Duodenal mucosa (tissue), 2 donors: ENCODE results near the gene ACY1.

Experiments
- H3K27ac ChIP-seq: one replicate; pipeline ENCODE4 v1.7.0; 2013; ENCODE audit warnings: low read depth, low read length
- H3K27me3 ChIP-seq, 2 donors: one replicate each; pipeline ENCODE4 v1.7.0; 2013; ENCODE audit warnings: low read length in 2 of 2, control low read depth in 1 of 2; ENCODE audit not compliant: insufficient read depth in 2 of 2, control insufficient read depth in 1 of 2
- H3K36me3 ChIP-seq, 2 donors: one replicate each; pipeline ENCODE4 v1.7.0; 2013; ENCODE audit warnings: low read length in 2 of 2, control low read depth in 1 of 2; ENCODE audit not compliant: insufficient read depth in 2 of 2, control insufficient read depth in 1 of 2
- H3K4me1 ChIP-seq, 2 donors: one replicate each; pipeline ENCODE4 v1.7.0; 2013; ENCODE audit warnings: low read length in 2 of 2, control low read depth in 1 of 2; ENCODE audit not compliant: insufficient read depth in 2 of 2, control insufficient read depth in 1 of 2
- H3K4me3 ChIP-seq, 2 donors: one replicate each; pipeline ENCODE4 v1.7.0; 2013; ENCODE audit warnings: low read length in 2 of 2, low read depth in 1 of 2
- H3K9ac ChIP-seq, 2 donors: one replicate each; pipeline ENCODE4 v1.7.0; 2013; ENCODE audit warnings: low read length in 2 of 2, low read depth in 1 of 2
- H3K9me3 ChIP-seq, 2 donors: one replicate each; pipeline ENCODE4 v1.7.0; 2013; ENCODE audit warnings: low read length in 2 of 2, control low read depth in 1 of 2; ENCODE audit not compliant: control insufficient read depth in 1 of 2

The ACY1 gene

DNA sequence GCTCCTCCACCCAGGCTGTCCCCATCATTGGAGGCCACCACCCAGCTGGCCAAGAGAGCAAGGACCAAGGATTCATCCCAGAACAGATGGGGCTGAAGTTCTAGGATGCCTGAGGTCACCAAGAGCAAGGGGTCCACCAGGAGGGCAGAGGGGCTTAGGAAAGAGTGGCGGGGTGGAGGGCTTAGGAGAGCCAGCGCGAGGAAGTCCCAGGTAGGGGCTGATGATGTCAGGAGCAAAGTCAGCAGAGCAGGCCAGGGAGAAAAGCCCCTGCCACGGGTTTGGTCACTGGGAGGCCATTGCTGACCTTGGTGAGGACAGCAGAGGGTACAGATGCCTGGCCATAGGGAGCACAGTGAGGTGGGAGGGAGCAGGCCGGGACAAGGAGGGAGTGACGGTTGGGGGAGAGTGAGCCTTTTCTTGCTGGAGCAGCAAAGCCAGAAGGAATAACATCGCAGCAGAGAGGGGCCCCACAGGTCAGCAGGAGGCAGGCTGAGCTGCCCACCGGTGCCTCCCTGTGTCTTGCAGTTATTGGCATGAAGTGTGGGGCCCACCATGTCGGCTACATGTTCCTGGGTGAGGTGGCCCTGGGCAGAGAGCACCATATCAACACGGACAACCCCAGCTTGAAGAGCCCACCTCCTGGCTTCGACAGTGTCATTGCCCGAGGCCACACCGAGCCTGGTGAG, 36.0 kb upstream of the ACY1 start:
- no peak overlapping the region for H3K9ac ChIP-seq
- H3K27ac ChIP-seq = no peak overlapping the region
- peaks cover 5 to 35% of the 10 kb centered on the region in 2 donors for H3K36me3 ChIP-seq
- H3K9me3 ChIP-seq = no peaks in the 10 kb centered on the region
- peaks cover 12% of the 10 kb centered on the region in 2 donors for H3K4me1 ChIP-seq
- H3K4me3 ChIP-seq = no peak overlapping the region
- H3K27me3 ChIP-seq = no peaks in the 10 kb centered on the region

DNA sequence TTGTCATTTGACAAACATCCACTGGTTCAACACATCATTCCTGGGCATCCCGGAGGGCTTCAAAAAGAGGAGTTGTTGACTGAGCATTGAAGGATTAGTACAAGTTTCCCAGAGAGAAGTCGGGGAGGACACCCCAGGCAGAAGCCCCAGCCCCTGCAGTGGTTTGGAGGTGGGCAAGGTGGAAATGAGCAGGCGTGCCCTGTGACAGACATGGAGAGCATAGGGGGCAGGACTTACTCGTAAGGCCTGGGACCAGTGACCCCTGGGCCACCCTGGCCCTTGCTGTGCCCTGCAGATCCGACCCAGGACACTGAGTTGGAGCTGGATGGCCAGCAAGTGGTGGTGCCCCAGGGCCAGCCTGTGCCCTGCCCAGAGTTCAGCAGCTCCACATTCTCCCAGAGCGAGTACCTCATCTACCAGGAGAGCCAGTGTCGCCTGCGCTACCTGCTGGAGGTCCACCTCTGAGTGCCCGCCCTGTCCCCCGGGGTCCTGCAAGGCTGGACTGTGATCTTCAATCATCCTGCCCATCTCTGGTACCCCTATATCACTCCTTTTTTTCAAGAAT, 35.2 kb upstream of the ACY1 start:
- H3K27me3 ChIP-seq = no peaks in the 10 kb centered on the region
- no peaks in the 10 kb centered on the region for H3K9me3 ChIP-seq
- H3K4me1 ChIP-seq = peaks cover 4 to 5% of the 10 kb centered on the region in 2 donors
- no peak overlapping the region for H3K27ac ChIP-seq
- H3K9ac ChIP-seq = no peak overlapping the region
- peaks cover 5 to 35% of the 10 kb centered on the region in 2 donors for H3K36me3 ChIP-seq
- H3K4me3 ChIP-seq = no peak overlapping the region

DNA sequence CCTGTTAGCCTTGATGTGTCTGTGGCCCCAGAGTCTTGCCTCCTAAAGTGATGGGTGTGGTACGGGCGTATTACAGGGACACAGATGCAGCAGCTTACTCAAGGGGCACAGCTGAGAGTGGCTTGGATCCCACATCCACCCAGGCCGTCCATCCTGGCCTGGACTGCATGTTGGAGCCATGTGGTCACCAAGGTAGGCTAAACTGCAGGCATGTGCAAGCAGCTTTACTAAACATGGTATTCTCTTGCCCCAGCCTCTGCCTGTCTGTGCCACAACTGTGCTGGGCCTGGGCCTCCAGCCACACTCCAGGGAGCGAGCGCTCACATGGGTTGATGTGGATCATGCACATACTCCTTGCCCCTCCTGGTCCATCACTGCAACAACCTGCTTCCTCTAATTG, 34.2 kb upstream of the ACY1 start:
- peaks cover 0 to 4% of the 10 kb centered on the region in 2 donors for H3K27me3 ChIP-seq
- H3K36me3 ChIP-seq = peaks cover 5 to 35% of the 10 kb centered on the region in 2 donors
- H3K9ac ChIP-seq = no peak overlapping the region
- H3K4me1 ChIP-seq = no peaks in the 10 kb centered on the region
- no peak overlapping the region for H3K4me3 ChIP-seq
- no peaks in the 10 kb centered on the region for H3K9me3 ChIP-seq
- H3K27ac ChIP-seq = no peak overlapping the region

DNA sequence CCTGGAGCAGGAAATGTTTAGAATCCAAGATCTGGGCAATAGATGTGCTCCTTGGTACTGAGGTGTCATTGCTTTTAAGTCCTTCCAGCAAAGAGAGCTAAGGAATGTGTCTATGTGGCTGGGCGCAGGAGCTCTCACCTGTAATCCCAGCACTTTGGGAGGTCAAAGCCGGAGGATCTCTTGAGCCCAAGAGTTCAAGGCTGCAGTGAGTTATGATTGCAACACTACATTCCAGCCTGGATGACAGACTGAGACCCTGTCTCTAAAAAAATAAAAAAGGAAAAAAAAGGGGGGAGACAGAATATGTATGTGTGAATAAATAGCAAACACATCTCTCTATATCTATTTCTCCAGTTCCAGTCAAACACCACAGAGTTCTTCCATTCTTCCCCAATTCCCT, 32.4 kb upstream of the ACY1 start:
- Histone ChIP-seq H3K27ac (no peak overlapping the region), H3K9ac (no peak overlapping the region), H3K9me3 (no peaks in the 10 kb centered on the region), H3K27me3 (peaks cover 5 to 12% of the 10 kb centered on the region in 2 donors), H3K4me3 (no peak overlapping the region), H3K36me3 (peaks cover 2 to 24% of the 10 kb centered on the region in 2 donors), H3K4me1 (no peaks in the 10 kb centered on the region)

DNA sequence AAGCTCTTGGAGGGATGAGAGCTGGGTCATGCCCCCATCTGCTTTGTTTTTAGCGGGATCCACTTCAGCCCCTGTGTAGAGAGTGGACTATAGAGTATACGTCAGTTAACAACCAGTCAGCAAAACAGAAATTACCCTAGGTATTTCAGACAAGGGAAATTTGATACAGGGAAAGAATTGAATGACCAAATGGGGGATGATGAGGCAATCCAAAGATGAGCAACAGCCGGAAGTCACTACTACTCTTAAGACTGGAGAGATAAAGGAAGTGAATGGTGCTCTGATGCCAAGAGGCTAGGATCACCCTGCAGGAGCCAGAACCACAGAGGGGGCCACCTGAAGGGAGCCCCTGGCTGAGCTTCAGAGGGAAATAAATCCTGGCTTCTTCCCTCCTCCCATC, 29.9 kb upstream of the ACY1 start:
- Histone ChIP-seq H3K9ac (no peak overlapping the region), H3K4me3 (no peak overlapping the region), H3K4me1 (peaks cover 5 to 7% of the 10 kb centered on the region in 2 donors), H3K27me3 (peaks cover 5 to 12% of the 10 kb centered on the region in 2 donors), H3K27ac (no peak overlapping the region), H3K9me3 (no peaks in the 10 kb centered on the region), H3K36me3 (peaks cover 0 to 13% of the 10 kb centered on the region in 2 donors)

DNA sequence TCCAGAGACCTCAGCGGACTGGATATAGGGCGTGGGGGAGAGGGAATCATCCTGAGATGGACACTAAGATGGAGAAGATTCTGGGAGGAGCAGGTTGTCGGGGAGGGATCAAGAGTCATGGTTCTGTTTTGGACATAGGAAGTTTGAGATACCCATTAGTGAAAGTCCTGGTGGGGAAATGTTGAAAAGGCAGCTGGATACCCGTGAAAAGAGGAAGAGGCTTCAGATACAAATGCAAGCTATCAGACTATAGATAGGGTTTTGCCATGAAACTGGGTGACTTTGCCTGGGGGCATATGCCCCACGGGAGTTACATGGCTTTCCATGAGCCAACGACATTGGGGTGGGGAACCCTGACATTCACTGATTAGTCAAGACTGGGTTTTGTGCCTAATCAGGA, 29.2 kb upstream of the ACY1 start:
- peaks cover 5 to 12% of the 10 kb centered on the region in 2 donors for H3K27me3 ChIP-seq
- H3K27ac ChIP-seq = no peak overlapping the region
- no peak overlapping the region for H3K9ac ChIP-seq
- no peaks in the 10 kb centered on the region for H3K9me3 ChIP-seq
- peaks cover 5 to 7% of the 10 kb centered on the region in 2 donors for H3K4me1 ChIP-seq
- peaks cover 0 to 10% of the 10 kb centered on the region in 2 donors for H3K36me3 ChIP-seq
- no peak overlapping the region for H3K4me3 ChIP-seq

DNA sequence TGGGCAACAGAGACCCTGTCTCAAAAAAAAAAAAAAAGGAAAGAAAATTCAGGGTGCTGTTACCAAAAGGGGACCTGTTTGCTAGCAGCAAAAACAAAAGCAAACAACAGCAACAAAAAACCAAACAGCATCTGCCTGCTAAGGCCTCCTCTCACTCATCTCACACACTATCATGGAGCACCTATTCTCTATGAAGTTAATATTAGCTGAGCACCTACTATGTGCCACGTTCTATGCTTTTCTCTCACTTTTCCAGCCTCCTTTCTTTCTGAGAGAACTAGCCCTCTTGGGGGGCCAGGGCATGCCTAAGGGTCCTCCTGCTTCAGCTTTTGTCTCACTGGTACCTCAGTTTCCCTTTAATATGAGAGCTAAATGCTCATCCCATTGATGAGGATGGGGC, 28.6 kb upstream of the ACY1 start:
- Histone ChIP-seq H3K36me3 (peaks cover 0 to 11% of the 10 kb centered on the region in 2 donors), H3K9me3 (no peaks in the 10 kb centered on the region), H3K4me3 (no peak overlapping the region), H3K9ac (no peak overlapping the region), H3K4me1 (peaks cover 5 to 7% of the 10 kb centered on the region in 2 donors), H3K27me3 (peaks cover 5 to 12% of the 10 kb centered on the region in 2 donors), H3K27ac (no peak overlapping the region)

DNA sequence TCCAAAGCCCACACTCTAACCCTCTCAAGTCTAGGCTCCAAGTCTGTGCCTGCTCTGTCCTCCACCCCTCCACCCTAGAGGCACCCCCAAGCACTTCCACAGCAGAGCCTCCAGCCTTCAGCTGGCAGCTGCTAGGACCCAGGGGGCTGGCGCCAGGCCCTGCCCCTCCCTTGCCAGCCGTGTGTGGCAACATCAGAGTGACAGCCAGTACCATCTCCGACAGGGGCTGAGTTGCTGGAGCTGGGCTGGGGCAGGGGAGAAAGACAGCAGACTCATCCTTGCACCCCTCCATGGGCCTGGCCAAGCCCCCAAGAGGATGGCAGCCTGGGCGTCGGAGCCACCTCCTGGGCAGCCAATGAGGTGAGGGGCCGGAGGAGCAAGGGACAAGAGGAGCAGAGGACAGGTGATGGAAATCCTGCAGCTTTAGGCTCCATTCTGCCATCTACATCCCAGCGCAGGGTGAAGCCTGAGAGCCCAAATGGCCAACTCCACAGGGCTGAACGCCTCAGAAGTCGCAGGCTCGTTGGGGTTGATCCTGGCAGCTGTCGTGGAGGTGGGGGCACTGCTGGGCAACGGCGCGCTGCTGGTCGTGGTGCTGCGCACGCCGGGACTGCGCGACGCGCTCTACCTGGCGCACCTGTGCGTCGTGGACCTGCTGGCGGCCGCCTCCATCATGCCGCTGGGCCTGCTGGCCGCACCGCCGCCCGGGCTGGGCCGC, 28.0 kb upstream of the ACY1 start, which contains the start of gene GPR62:
Gene GPR62 (plus strand): TSS at position 207 of the 718 bp plus-strand sequence. CDS start 272 bp downstream, at position 479.
- Histone ChIP-seq H3K9me3 (no peaks in the 10 kb centered on the region), H3K4me3 (peak within 1 kb of the TSS; percentile 8 to 50), H3K27me3 (peaks cover 5 to 12% of the 10 kb centered on the region in 2 donors), H3K27ac (no peak within 1 kb of the TSS), H3K4me1 (peaks cover 5 to 7% of the 10 kb centered on the region in 2 donors), H3K9ac (peak within 1 kb of the TSS in 1 of 2 donors; percentile 43), H3K36me3 (peaks cover 2 to 11% of the 10 kb centered on the region in 2 donors)

DNA sequence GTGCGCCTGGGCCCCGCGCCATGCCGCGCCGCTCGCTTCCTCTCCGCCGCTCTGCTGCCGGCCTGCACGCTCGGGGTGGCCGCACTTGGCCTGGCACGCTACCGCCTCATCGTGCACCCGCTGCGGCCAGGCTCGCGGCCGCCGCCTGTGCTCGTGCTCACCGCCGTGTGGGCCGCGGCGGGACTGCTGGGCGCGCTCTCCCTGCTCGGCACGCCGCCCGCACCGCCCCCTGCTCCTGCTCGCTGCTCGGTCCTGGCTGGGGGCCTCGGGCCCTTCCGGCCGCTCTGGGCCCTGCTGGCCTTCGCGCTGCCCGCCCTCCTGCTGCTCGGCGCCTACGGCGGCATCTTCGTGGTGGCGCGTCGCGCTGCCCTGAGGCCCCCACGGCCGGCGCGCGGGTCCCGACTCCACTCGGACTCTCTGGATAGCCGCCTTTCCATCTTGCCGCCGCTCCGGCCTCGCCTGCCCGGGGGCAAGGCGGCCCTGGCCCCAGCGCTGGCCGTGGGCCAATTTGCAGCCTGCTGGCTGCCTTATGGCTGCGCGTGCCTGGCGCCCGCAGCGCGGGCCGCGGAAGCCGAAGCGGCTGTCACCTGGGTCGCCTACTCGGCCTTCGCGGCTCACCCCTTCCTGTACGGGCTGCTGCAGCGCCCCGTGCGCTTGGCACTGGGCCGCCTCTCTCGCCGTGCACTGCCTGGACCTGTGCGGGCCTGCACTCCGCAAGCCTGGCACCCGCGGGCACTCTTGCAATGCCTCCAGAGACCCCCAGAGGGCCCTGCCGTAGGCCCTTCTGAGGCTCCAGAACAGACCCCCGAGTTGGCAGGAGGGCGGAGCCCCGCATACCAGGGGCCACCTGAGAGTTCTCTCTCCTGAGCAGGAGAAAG, 27.2 kb upstream of the ACY1 start:
- Histone ChIP-seq H3K4me1 (peaks cover 5 to 7% of the 10 kb centered on the region in 2 donors), H3K4me3 (peak overlapping the region; percentile 8 to 50), H3K36me3 (peaks cover 3 to 11% of the 10 kb centered on the region in 2 donors), H3K27ac (no peak overlapping the region), H3K27me3 (peaks cover 5 to 12% of the 10 kb centered on the region in 2 donors), H3K9ac (peak overlapping the region in 1 of 2 donors; percentile 43), H3K9me3 (no peaks in the 10 kb centered on the region)
